Mammary epithelial cell (primary cell): ENCODE measurements around the gene ZMYND19.

Experiments
- CTCF ChIP-seq, 2 donors: IDR thresholded peaks in 1 of 2; conservative IDR thresholded peaks in 1 of 2; 2 replicates each; pipeline ENCODE4 v1.5.1; 2011 to 2012; ENCODE audit warnings: inconsistent platforms in 2 of 2, low read length in 2 of 2, mild to moderate bottlenecking in 2 of 2, control low read depth in 1 of 2, low read depth in 1 of 2; ENCODE audit not compliant: insufficient read depth in 1 of 2; ENCODE audit errors: extremely low read depth in 1 of 2
- EZH2 ChIP-seq: IDR thresholded peaks from 2 replicates; pipeline ENCODE4 v1.6.1; 2012; ENCODE audit warnings: low read length, inconsistent platforms, borderline replicate concordance

DNA sequence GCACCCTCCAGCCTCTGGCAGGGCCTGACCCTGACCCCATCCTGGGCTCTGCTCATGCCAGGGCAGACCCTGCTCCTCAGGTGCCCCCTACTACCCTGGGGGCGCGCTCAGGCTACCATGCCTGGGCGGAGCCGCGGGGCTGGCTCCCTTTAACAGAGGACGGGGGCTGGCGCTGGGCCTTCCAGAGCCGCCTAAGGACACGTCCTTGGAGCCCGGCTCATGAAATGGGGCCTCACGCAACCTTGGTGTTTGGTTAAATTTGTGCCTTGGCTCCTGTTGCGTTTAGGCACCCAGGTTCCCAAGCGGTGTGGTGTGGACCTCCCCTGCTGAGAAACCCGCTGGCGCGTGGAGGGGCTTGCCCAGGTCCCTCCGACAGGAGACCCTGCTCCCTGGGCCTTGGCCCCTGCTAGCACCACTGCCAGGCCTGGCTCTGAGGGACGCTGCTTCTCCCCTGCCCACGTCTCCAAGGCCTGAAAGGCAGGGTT, 25.1 kb upstream of the ZMYND19 start:
- TF ChIP-seq CTCF (conservative IDR thresholded peaks at IDR 0.05 in 1 of 2, IDR thresholded peaks at IDR 0.05 in 1 of 2; ENCODE audit: extremely low read depth in 1 of 2, insufficient read depth in 1 of 2, low read depth in 1 of 2, low read length in 2 of 2), result no peak
- no peak for TF ChIP-seq EZH2
